Daoy (cell line): ENCODE results near the gene MOG. TPM values are rescaled to one million over a fixed set of nuclear protein-coding genes. Genes with fewer than 3 reads are reported as not detected.

Experiments used
- DNase-seq: peaks from one replicate; pipeline ENCODE4 v3.0.0-alpha.2; 2015; ENCODE audit warnings: low read depth
- total RNA-seq: library from RNA; depleted of rRNA; stranded (reverse); fragments of >200 nt; shearing (Covaris generic); gene quantifications from 2 replicates; pipeline ENCODE4 v1.2.3, GENCODE V29; 2014; rRNA removed

Gene MOG
- not detected in 2 replicates for total RNA-seq

DNA sequence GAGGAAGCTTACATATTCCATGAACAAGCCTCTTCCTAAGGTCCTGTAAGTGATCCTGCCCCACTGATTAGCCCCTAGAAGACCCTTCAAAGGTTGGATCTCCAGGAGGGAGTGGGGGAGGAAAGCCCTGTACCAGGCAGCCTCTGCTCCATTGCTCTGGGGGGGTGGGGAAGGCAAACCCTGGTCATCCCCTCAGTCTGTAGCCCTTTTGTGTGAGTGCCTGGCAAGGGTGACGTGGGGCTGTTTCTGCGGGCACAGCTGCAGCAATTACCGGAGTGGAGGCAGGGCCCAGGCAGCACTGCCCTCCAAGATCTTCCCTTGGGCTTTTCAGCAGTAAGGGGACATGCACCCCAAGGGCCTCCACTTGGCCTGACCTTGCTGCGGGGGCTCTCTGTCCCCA lies at the start of gene MOG:
MOG (plus strand) TSS at position 295 of the 400 bp plus-strand sequence. CDS start 118 bp downstream, outside the sequence.
- no peak for DNase-seq

DNA sequence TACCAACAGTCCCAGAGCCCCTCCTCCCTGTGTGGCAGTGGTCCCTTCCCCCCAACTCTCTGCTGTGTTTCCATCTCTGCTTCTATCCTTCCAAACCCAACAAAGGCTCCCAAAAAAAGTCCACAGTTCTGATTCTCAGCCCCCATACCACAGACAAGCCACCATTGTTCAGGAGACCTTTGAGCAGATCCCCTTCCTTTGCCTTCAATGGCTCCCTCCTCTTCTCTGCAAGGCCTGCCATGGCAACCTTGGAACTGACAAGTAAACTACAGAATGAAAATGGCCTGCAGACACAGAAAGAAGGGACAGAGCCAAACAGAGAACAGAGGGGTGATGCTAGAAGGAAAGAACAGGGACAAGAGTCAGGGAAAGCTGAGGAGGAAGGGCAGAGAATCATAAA lies 48.8 kb upstream of the MOG start:
- DNase-seq, result no peak

DNA sequence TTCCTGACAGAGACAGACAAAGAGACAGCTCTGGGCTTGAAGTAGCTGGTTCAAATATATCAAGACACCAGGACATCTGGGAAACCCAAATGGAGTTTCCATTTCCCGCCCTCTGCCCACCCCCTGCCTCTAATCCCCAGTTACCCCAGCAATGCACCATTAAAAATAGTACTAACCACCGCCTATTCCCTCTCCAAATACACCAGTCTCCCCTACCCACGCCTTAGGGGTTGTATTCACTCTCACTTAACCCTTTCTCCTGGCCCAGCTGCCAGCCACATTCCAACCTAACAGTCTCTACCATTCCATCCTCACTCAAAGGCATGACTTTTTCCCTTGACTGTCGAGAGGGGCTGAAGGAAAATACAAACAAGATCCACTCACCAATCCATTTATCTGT lies 46.4 kb upstream of the MOG start:
- DNase-seq, result no peak

DNA sequence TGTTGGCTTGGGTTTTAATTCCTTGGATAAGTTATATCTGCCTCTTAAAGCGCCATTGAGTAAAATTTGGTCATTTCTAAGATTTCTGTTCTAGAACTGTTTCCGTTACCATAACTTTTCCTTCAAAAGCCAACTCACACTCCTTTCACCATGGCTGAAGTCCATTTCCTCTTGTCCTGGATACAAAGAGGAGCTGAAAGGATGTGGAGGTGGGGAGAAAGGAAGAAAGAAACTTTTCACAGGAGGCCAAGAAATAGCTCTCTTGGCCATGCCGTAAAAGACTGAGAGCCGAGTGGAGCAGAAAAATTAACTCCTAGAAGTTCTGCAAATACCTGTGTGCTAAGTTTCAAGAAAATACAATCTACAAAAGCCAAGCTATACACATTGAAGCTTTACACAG lies 45.5 kb upstream of the MOG start:
- no peak for DNase-seq

DNA sequence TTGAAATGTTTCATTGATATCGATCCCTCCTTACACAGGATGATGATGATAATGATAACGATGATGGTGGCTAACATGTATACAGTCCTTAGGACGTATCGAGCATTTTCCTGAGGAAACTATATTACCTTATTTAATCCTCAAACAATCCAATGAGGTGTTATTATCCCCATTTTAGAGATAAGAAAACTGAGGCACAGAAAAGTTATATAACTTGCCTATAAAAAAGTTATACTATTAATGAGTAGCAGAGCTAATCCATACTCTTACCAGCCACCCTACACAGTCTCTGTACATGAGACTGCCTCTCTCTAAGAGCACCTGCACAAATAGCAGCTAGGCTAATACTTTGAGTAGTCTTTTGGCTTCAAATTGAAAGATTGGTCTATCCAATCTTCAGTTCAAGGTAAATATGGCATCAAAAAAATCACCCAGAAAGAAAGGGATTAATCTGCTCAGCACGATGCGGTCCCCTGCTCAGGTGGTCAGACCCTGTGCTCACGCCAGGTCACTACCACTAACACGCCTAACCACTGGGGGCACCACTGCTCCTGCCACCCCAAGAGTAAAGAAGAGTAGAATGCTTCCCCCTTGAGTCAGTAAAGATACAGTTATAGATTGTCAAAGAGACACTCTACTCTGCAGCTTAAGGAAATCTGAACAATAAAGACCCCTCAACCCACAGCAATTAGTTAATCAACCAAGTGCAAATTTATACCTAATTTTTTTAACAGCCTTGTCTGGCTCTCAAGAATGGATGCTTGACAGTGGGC lies 38.9 kb upstream of the MOG start:
- DNase-seq, result no peak

DNA sequence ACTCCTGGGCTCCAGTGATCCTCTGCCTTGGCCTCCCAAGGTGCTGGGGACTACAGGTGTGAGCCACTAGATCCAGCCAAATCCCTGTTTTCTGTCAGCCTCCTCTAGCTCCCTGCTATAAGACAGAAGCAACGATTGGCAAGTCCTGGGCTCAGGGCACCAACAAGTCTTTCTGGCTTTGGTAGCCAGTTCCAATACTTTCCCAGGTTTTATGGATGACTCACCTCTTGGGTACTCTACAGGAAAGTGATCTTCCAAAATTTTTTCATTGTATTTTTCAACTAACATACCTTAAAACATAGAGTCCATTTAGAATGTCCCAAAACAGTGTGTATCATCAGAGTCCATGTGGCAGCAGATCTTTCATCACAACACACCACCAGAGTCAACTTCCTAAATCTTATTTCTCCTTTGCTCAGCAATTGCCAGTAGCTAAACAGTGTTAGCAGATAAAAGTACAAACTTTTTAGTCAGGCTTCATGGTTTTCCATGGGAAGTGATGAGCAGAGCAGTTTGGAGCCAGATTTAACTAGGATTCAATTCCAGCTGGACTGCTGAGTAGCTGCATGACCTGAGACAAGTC lies 37.2 kb upstream of the MOG start:
- no peak for DNase-seq

DNA sequence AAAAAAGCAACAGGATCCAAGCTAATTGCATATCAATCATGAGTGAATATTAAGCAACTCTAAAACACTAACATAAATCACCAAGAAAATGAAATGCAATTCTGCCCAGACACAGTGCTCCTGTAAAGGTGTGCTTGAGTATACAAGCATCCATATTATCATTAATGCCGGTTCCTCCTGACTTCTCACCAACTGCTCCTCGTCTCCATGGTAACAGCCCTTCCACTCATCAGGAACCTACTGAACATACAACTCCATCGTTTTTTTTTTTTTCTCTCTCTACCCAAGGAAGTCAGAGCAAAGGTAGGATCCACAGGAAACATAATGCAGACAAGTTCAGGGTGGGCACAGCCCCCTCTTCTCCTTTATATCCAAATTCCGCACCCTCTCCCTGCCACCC lies 36.3 kb upstream of the MOG start:
- no peak for DNase-seq

DNA sequence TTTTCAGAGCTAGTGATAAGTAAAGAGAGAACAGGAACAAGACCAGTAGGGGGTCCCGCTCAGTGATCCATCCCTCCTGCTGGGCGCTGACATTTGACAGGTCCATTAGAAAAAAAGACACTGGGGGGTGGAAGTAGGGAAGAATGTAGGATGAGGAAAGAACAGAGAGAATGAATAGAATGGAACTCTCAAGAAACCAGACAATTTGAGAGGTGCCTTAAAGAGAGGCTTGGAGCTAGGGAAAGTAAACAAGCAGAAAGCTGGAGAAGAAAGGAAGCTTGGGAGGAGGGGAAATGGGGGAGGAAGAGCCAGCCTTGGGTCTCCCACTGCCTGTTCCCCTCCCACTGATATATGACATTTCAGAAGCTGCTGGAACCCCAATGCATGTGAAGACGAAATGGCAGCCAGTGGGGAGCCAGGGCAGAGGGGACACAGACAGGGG lies 32.4 kb upstream of the MOG start:
- DNase-seq, result no peak

DNA sequence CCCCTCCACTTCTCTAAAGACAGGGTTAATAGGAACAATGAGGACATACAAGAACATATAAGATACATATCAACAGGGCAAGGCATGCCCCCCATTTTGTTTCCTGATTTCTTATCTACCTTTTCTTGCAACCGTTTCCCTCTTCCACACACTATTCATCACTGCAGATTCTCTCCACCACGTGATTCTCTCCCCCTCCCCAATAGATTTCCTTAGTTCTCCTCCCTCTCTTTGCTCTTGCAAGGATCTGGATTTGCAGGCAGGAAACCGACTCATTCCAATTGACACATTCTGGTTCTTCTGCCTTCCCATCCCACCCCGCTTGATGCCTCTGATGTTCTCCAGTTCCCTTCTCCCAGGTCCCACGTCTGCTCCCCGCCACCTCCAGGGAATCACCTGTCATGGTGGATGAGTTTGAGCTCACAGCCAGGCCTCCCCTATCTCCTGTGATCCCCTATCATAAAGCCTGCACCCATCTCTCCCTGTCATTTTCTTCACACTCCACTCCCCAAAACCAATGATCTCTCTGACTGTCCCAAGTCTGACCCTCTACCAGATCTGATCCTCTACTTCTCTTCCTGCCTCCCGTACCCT lies 31.5 kb upstream of the MOG start:
- no peak for DNase-seq

DNA sequence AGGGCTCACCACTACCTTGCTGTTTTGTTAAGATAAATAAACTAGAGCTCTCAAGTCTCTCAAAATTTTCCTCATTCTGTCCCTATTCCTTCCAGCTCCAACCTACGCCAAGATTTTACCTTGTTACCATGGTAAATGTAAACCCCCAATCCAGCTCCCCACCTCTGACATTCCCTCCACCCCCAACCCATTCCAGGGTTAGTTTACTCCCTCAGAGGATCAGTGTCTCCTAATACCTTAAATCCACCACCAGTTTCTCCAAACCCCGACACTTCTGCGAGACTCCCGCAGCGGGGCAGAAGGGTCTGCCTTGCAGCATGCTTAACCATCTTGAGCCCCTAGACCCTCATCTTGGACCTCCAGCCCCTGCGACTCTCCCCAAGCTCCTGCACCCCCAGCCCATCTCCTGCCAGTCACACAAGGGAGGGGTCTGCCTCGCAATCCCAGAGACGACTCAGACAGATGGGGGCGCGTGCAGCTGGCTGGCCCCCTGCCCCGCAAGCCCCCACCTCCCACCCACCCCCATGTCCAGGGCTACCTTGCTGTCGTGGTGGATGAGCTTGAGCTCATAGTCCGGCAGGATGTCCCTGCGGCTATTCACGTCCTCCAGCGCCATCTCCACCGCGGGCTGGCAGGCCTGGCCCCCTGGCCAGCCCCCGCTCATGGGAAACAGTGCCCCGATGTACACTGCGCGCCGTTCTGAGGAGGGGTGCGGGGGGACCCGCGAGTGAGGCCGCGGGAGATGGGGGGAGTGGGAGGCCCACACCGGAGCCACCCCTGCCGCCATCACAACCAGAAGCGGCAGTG lies 29.7 kb upstream of the MOG start:
- no peak for DNase-seq

DNA sequence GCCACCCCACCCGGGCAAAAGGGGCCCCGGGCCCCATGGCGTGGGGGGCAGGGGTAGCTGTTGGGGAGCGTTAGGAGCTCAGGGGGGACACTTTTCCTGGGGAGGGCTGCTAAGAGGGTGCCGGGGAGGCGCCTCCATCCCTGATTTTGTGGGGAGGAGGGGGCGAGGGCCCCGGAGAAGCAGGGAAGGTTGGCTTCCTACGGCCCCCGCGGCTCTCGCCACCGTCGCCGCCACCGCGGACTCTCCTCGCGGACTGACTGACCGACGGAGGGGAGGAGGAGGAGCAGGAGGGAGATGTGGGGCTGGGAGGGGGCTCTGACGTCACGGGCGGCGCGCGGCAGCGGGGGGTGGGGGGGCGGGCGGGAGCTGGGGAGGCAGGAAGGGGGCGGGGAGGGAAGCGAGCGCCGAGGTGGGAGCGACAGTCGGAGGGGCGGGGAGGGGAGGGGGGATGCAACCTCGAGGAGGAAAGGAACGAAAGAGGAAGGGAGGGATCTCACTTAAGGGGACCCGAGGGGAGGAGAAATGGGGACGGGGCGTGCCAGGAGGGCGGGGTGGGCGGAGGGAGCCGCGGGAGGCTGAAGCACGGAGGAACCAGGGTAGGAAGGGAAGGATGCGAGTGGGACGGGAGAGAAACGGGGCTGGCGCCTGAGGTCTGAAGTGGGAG lies 29.0 kb upstream of the MOG start:
- DNase-seq, result peak; percentile 88

DNA sequence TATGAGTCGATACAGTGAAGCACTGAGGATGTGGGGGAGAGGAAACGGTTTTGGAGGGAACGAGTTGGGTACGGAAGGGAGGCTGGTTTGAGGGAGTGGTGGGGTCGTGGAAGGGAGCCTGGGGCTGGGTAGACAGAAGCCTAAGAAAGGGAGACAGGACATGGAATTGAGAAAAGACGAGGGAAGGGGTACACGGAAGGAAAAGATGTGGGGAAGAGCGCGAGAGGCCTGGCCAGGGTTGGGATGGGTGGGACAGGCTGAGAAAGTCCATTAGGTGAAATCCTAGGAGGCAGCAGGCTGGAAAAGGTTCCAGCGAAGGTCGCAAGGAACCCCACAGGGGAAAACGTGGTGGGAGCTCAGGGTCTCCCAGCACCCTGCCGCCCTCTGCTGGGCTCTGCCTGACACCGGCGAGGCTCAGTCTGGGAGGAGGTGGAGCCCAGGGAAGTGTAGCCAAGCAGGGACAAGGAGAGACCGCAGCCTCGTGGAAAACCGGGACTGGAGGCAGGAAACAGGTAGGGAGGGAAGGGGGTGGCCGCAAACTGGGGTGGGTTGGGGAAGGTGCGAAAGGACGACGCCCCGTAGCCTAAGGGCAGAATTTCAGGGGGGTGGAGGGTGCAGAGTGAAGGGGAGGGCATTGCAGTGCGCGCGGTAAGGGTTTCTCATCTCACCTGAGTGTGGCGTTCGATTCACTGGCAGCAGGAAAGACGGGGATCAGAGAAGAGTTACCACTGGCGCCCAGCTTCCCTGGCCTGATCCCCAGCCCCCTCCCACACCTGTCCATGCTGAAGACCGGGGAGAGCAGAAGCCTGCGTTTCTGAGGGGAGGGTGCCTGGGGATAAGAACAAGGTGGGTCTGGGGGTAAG lies 28.2 kb upstream of the MOG start:
- peak; percentile 95 for DNase-seq

DNA sequence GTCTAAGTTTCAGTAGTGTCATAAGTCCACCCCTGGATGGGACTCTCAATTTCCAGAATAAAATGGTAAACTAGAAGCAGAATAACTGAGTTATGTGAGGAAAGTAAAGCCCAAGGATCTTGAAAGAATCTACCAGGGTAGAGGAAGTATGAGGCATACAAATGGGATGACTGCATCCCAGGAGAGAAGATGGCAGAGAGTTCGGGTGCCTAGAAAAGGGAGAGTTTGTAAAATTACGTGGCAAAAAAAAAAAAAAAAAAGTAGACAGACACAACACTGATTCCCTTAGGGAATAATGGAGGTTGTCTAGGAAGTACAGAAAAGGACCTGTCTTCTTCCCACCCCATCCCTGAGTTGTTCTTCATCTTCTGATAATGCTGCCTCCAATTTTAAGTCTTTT lies 27.3 kb upstream of the MOG start:
- no peak for DNase-seq

DNA sequence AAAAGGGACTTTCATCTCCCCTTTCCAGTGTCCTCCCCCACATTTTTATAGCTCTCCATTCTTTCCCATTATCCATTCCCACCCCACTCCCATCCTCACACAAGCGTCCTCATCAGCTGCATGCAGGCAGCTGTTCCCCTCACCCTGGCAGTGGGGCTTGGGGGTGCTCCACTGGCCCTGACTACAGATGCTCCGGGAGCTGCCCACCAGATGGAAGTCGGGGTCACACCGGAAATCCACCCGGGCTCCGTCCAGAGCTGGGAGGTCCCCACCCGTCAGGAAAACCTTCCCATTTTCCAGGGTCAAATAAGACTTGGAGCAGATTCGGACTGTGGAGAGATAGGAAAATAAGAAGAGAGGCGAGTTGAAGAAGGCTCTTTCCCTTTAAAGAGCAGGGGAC lies 26.6 kb upstream of the MOG start:
- DNase-seq, result no peak

DNA sequence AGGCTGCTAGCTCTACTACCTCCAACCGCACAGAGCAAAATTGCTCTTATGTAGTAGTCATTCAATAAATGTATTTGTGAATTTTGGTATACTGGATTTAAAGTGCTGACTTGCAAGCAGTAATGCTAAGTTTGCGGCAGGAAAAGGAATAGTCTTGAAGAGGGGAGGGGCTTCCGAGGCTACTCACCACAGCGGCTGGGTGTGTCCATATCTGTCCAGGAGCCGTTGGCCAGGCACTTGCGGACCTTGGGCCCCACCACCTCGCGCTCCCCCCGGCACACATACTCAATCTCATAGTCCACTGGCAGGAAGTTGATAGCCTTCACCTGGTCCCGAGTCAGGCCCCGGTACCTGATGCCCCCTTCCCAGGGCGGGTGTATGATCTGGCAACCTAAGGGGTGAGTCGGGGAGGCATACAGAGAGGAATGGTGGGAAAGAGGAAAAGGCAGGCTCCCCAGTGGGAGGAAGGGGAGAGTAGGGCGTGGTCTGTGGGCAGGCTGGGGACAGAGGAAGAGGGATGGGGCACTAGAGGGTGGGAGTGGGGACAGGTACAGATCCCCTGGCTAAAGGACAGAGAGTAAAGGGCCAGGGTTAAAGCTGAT lies 25.6 kb upstream of the MOG start:
- DNase-seq, result no peak

DNA sequence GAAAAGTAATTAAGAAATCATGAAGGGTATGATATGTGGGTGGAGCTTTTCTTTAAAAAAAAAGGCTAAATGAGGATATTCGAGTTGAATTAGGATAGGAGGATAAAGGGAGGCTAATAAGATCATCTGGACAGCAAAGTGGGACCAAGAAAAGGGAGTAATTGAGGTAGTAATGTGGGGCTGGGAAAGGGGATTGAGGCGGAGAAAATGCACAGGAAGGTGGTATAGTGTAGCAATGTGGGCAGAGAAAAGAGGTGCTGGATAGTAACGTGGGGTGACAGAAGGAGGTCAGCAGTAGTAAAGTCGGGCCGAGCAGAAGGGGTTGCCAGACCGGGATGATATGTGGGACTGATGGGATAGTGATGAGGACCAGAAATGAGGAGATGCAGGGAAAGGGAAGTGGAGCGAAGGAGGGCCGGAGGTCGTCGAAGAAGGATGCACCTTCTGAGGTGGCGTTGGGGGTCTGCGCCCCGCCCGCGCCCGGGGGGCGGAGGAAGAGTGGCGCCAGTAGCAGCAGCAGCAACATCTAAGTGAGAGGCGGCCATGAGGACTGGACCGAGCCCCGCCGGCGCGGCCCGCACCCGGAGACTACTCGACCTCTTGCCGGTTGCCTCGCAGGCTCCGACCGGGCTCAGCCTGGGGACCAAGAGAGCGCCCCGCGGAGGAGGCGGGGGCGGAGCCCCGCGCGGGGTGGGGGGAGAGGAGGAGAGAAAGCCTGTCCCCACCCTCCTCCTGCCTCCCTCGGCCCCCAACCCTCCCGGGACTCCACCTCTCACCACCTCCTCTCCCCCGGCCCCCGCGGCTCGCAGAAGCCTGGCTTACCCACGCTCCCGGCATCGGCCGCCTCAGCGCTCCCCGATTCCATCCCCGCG lies 24.8 kb upstream of the MOG start:
- peak; percentile 78 for DNase-seq

DNA sequence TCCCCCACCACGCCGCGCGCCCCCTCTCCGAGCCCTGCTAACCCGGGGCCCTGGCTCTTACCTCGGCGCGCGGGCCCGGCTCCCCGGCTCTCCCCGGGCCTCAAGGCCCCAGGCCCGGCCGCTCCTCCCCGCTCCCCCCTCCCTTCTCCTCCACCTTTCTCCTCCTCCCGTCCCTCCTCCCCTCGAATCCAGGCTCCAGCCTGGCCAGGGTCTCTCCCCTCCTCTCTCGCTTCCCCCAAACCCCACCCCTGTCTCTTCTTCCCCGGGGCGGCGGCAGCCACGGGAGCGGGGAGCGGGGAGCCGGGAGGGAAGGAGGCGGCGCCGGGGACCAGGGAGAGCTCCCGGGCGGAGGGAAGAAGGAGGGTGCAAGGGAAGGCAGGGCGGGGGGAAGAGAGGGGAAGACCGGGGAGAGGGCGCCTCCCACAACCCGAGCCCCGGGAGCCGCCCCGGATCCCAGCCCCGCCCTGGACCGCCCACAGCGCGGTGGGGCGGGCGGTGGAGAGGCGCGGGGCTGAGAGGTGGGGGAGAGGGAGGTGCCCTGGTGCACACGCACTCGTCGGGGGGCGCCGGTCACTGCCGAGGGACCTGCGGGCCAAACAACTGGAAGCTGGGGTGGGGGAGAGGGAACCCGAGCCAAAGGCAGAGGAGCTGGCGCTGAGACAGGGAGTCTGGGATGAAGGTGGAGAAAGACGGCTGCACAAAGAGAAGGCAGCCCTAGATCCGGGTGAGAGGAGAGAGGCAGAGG lies 23.9 kb upstream of the MOG start, which contains the start of gene GABBR1:
GABBR1 (minus strand) TSS at position 395 of the 745 bp plus-strand sequence. CDS start 798 bp downstream, outside the sequence.
- DNase-seq, result peak; percentile 95

DNA sequence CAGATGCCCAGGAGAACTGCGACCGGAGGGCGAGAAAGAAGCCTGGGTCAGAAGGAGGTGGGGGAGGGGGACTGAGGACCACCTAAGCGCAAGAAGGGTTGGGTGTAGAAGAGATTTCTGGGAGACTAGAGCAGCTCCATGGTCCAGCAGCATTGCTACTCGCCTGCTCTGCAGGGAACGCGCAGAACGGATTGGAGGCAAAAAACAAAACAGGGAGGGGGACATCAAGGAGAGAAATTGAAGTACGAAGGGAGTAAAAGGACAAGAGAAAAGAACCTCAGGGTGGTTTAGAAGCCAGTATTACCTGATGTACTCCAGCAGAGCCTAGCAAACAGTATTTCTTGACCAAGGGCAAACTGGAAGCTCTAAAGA lies 23.4 kb upstream of the MOG start:
- DNase-seq, result no peak

DNA sequence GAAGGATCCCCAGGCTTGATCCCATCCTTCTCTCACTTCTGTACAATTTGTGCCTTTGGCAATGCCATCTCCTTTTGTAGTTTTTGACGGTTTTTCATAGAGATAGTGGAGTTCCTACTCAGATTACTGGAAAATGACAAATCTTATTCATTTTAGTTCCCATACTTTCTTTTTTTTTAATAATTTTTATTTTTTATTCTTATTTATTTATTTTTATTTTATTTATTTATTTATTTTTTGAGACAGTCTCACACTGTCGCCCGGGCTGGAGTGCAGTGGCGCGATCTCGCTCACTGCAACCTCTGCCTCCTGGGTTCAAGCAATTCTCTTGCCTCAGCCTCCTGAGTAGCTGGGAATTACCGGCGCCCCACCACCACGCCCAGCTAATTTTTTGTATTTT lies 19.6 kb upstream of the MOG start:
- DNase-seq, result no peak
